PC-9 (cell line): ENCODE results near the gene ANO9. TPM values are rescaled to one million over a fixed set of nuclear protein-coding genes. Genes with fewer than 3 reads are reported as not detected.
"Not testable (repeated sequence)": the region's sequence is repeated elsewhere in the genome, so short reads cannot be mapped to it uniquely, and the experiment has no call there.

Source experiments
- BruUV-seq: library from RNA; stranded (reverse); fragments of 400-500 nt; replicated peaks from 2 replicates; lab custom pipeline; 2021; lab: Mats Ljungman, UMichigan
- CTCF ChIA-PET: fragments of 300-600 bp; sonication (Branson Sonifier 250); formaldehyde crosslinking; loops from one replicate; lab custom pipeline; 2022; ENCODE audit warnings: antibody characterized with exemption; lab: Charles Lee
- POLR2A ChIA-PET: fragments of 300-600 bp; sonication (Branson Sonifier 250); formaldehyde crosslinking; loops from one replicate; lab custom pipeline; 2022; ENCODE audit warnings: antibody characterized with exemption; ENCODE audit not compliant: unreplicated experiment; lab: Charles Lee
- DNase-seq, 2 experiments: peaks; one replicate each; pipeline versions ENCODE4 v3.0.0 to v3.0.0-alpha.2; 2015 to 2022; ENCODE audit warnings: mixed read lengths in 1 of 2
- H2AFZ ChIP-seq: fragments of 200-600 bp; sonication (generic); 2 replicates; pipeline ENCODE4 v1.8.1; 2017; ENCODE audit warnings: antibody characterized with exemption
- H3F3A ChIP-seq: fragments of 200-600 bp; sonication (generic); 2 replicates; pipeline ENCODE4 v1.8.1; 2017; ENCODE audit warnings: antibody characterized with exemption, mild to moderate bottlenecking, low read depth; ENCODE audit not compliant: insufficient read depth
- H3K27ac ChIP-seq: fragments of 200-600 bp; sonication (generic); 2 replicates; pipeline ENCODE4 v1.6.1; 2016; ENCODE audit warnings: mixed run types
- H3K27me3 ChIP-seq: fragments of 200-600 bp; sonication (generic); 2 replicates; pipeline ENCODE4 v1.6.1; 2016; ENCODE audit warnings: low read depth, mixed run types; ENCODE audit not compliant: insufficient read depth
- H3K36me3 ChIP-seq: fragments of 200-600 bp; sonication (generic); 2 replicates; pipeline ENCODE4 v1.6.1; 2016; ENCODE audit warnings: low read depth, mixed run types
- H3K4me1 ChIP-seq: fragments of 200-600 bp; sonication (generic); replicated peaks from 2 replicates; pipeline ENCODE4 v1.6.1; 2016; ENCODE audit warnings: mixed run types; ENCODE audit not compliant: insufficient read depth
- H3K4me2 ChIP-seq: fragments of 200-600 bp; sonication (generic); 2 replicates; pipeline ENCODE4 v1.6.1; 2017; ENCODE audit warnings: mixed run types
- H3K4me3 ChIP-seq: fragments of 200-600 bp; sonication (generic); 2 replicates; pipeline ENCODE4 v1.6.1; 2016; ENCODE audit warnings: mixed run types
- H3K79me2 ChIP-seq: fragments of 200-600 bp; sonication (generic); 2 replicates; pipeline ENCODE4 v1.6.1; 2017; ENCODE audit warnings: low read depth, mixed run types
- H3K9me2 ChIP-seq: fragments of 200-600 bp; sonication (generic); 2 replicates; pipeline ENCODE4 v1.8.1; 2017; ENCODE audit warnings: mild to moderate bottlenecking; ENCODE audit not compliant: insufficient read depth
- H3K9me3 ChIP-seq: fragments of 200-600 bp; sonication (generic); 2 replicates; pipeline ENCODE4 v1.8.1; 2016; ENCODE audit warnings: low read depth; ENCODE audit not compliant: insufficient read depth
- H4K20me1 ChIP-seq: fragments of 200-600 bp; sonication (generic); 2 replicates; pipeline ENCODE4 v1.8.1; 2017; ENCODE audit not compliant: insufficient read depth
- EZH2 ChIP-seq: fragments of 200-600 bp; sonication (generic); IDR thresholded peaks from 2 replicates; pipeline ENCODE4 v1.8.0; 2017; ENCODE audit warnings: antibody characterized with exemption, low read depth
- intact Hi-C: fragments of 100-400 bp; cut with micrococcal nuclease; formaldehyde crosslinking; loops from one replicate; pipeline ENCODE4 v1.10.0; 2022; ENCODE audit not compliant: unreplicated experiment
- total RNA-seq: library from RNA; stranded (reverse); gene quantifications from 2 replicates; pipeline ENCODE4 v1.2.3, GENCODE V29; 2021
- TF ChIP-seq, protein P1 (sequence below): fragments of 200-600 bp; sonication (generic); conservative IDR thresholded peaks from 2 replicates; pipeline ENCODE4 v1.6.1; 2017; ENCODE audit warnings: mixed run types, antibody characterized with exemption, mild to moderate bottlenecking, moderate library complexity

Gene ANO9
- total RNA-seq, 1 experiment from 2014 or later: 18.1 TPM

DNA sequence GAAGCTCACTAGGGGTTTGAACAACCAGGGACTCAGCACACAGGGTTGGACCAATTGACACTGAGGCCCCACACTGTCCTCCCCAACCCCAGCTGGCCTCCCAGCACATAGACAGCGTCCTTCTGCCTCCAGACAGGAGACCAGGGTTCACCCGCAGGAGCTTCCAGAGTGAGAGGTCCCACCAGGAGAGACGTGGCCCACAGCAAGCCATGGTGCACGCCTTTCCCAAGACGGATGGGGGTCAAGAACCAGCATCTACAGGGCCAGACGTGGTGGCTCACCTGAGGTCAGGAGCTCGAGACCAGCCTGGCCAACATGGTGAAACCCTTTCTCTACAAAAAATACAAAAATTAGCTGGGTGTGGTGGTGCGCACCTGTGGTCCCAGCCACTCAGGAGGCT lies 15.0 kb downstream of the ANO9 start:
- H3K9me3 ChIP-seq: no peaks in the 10 kb centered on the region
- TF ChIP-seq, protein P1, sequence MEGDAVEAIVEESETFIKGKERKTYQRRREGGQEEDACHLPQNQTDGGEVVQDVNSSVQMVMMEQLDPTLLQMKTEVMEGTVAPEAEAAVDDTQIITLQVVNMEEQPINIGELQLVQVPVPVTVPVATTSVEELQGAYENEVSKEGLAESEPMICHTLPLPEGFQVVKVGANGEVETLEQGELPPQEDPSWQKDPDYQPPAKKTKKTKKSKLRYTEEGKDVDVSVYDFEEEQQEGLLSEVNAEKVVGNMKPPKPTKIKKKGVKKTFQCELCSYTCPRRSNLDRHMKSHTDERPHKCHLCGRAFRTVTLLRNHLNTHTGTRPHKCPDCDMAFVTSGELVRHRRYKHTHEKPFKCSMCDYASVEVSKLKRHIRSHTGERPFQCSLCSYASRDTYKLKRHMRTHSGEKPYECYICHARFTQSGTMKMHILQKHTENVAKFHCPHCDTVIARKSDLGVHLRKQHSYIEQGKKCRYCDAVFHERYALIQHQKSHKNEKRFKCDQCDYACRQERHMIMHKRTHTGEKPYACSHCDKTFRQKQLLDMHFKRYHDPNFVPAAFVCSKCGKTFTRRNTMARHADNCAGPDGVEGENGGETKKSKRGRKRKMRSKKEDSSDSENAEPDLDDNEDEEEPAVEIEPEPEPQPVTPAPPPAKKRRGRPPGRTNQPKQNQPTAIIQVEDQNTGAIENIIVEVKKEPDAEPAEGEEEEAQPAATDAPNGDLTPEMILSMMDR: no peak
- no peak for TF ChIP-seq EZH2
- H2AFZ ChIP-seq: no peak overlapping the region
- no peaks in the 10 kb centered on the region for H3K4me1 ChIP-seq
- no peak overlapping the region for H3K4me2 ChIP-seq
- no peaks in the 10 kb centered on the region for H3K79me2 ChIP-seq
- intact Hi-C loops: no loop called here
- BruUV-seq: no TSS peak
- no peaks in the 10 kb centered on the region for H3F3A ChIP-seq
- H3K4me3 ChIP-seq: no peak overlapping the region
- no peaks in the 10 kb centered on the region for H3K36me3 ChIP-seq
- ChIA-PET POLR2A (no interaction called here), CTCF (no interaction called here)
- DNase-seq: no peak
- no peaks in the 10 kb centered on the region for H3K27me3 ChIP-seq
- no peaks in the 10 kb centered on the region for H4K20me1 ChIP-seq
- H3K27ac ChIP-seq: no peak overlapping the region
- H3K9me2 ChIP-seq: no peaks in the 10 kb centered on the region

- H3K27me3 ChIP-seq: no peaks in the 10 kb centered on the region
- H3K4me2 ChIP-seq: no peak overlapping the region
- no peak overlapping the region for H2AFZ ChIP-seq
- no peaks in the 10 kb centered on the region for H3K4me1 ChIP-seq
- no TSS peak for BruUV-seq
- no peak for TF ChIP-seq EZH2
- TF ChIP-seq, protein P1: no peak
- H4K20me1 ChIP-seq: no peaks in the 10 kb centered on the region
- ChIA-PET POLR2A (no interaction called here), CTCF (interaction anchor here (0.7 kb wide), 1 partner anchor 11 kb away, joined by 6 read pairs; the partner anchor contains the start of gene SIGIRR)
- no peaks in the 10 kb centered on the region for H3F3A ChIP-seq
- DNase-seq: no peak
- no peaks in the 10 kb centered on the region for H3K9me2 ChIP-seq
- no peak overlapping the region for H3K27ac ChIP-seq
- H3K9me3 ChIP-seq: no peaks in the 10 kb centered on the region
- H3K79me2 ChIP-seq: no peaks in the 10 kb centered on the region
- no peak overlapping the region for H3K4me3 ChIP-seq
- intact Hi-C loops: no loop called here
- H3K36me3 ChIP-seq: no peaks in the 10 kb centered on the region
These were observed 16.5 kb downstream of the ANO9 start for GRCh38 chr11:425301-425700.

DNA sequence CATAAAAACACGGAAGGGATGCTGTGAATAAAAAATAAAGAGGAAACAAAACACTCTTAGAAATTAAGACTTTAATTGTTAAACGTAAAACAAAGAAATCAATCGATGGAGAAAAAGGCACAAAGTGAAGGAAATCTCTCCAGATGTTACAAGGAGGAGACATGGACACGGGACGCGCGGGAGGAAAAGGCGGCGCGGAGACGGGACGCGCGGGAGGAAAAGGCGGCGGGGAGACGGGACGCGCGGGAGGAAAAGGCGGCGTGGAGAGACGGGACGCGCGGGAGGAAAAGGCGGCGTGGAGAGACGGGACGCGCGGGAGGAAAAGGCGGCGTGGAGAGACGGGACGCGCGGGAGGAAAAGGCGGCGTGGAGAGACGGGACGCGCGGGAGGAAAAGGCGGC lies 17.0 kb downstream of the ANO9 start:
- H3K9me2 ChIP-seq, DNase-seq, H3K4me3 ChIP-seq, BruUV-seq, H3K27me3 ChIP-seq, POLR2A ChIA-PET, H2AFZ ChIP-seq, H3K9me3 ChIP-seq, intact Hi-C loops, H3K36me3 ChIP-seq, H3K4me2 ChIP-seq, CTCF ChIA-PET, H3K4me1 ChIP-seq, H4K20me1 ChIP-seq, H3K79me2 ChIP-seq, H3K27ac ChIP-seq, H3F3A ChIP-seq: not testable (repeated sequence)

GRCh38 chr11:424232-424631 lies 17.6 kb downstream of the ANO9 start:
- H3K9me2 ChIP-seq: no peaks in the 10 kb centered on the region
- DNase-seq: no peak
- no peaks in the 10 kb centered on the region for H3K27me3 ChIP-seq
- H4K20me1 ChIP-seq: no peaks in the 10 kb centered on the region
- no peak overlapping the region for H3K4me3 ChIP-seq
- no peaks in the 10 kb centered on the region for H3K4me1 ChIP-seq
- intact Hi-C loops: no loop called here
- no peaks in the 10 kb centered on the region for H3F3A ChIP-seq
- no TSS peak for BruUV-seq
- H3K9me3 ChIP-seq: no peaks in the 10 kb centered on the region
- TF ChIP-seq EZH2: no peak
- TF ChIP-seq, protein P1: no peak
- no peak overlapping the region for H2AFZ ChIP-seq
- no peak overlapping the region for H3K4me2 ChIP-seq
- POLR2A ChIA-PET: no interaction called here
- H3K36me3 ChIP-seq: no peaks in the 10 kb centered on the region
- CTCF ChIA-PET: no interaction called here
- H3K27ac ChIP-seq: no peak overlapping the region
- H3K79me2 ChIP-seq: no peaks in the 10 kb centered on the region
